ENCODE results near the gene MCHR1.
"Not testable (repeated sequence)": the region's sequence is repeated elsewhere in the genome, so short reads cannot be mapped to it uniquely, and the experiment has no call there.

MCHR1 gene

GRCh38 chr22:40673017-40673416 lies 6.3 kb upstream of the MCHR1 start:
- Histone ChIP-seq H3K27me3 (ENCODE audit: control insufficient read depth in 2 of 2, insufficient read depth in 2 of 2, low read length in 2 of 2) (no peaks in the 10 kb centered on the region), H3K9me3 (ENCODE audit: control insufficient read depth in 2 of 2, low read length in 2 of 2) (no peaks in the 10 kb centered on the region), H3K4me3 (ENCODE audit: low read length in 2 of 2) (no peak overlapping the region), H3K9ac (ENCODE audit: low read depth in 1 of 2, low read length in 2 of 2) (no peak overlapping the region), H3K4me1 (ENCODE audit: control insufficient read depth in 2 of 2, insufficient read depth in 2 of 2, low read length in 2 of 2) (no peaks in the 10 kb centered on the region), H3K36me3 (ENCODE audit: control insufficient read depth in 2 of 2, insufficient read depth in 2 of 2, low read length in 2 of 2) (no peaks in the 10 kb centered on the region), H3K27ac (ENCODE audit: low read depth in 2 of 2, low read length in 2 of 2) (no peak overlapping the region)

- no peak overlapping the region for H3K27ac ChIP-seq (ENCODE audit: low read depth in 2 of 2, low read length in 2 of 2)
- no peaks in the 10 kb centered on the region for H3K4me1 ChIP-seq (ENCODE audit: control insufficient read depth in 2 of 2, insufficient read depth in 2 of 2, low read length in 2 of 2)
- H3K36me3 ChIP-seq (ENCODE audit: control insufficient read depth in 2 of 2, insufficient read depth in 2 of 2, low read length in 2 of 2) = no peaks in the 10 kb centered on the region
- no peak overlapping the region for H3K9ac ChIP-seq (ENCODE audit: low read depth in 1 of 2, low read length in 2 of 2)
- no peak overlapping the region for H3K4me3 ChIP-seq (ENCODE audit: low read length in 2 of 2)
- H3K9me3 ChIP-seq (ENCODE audit: control insufficient read depth in 2 of 2, low read length in 2 of 2) = no peaks in the 10 kb centered on the region
- H3K27me3 ChIP-seq (ENCODE audit: control insufficient read depth in 2 of 2, insufficient read depth in 2 of 2, low read length in 2 of 2) = peaks cover 7% of the 10 kb centered on the region in 2 donors
These were observed 5.0 kb upstream of the MCHR1 start for GRCh38 chr22:40674274-40674673.

GRCh38 chr22:40676166-40676565 lies 3.1 kb upstream of the MCHR1 start:
- H3K27me3 ChIP-seq (ENCODE audit: control insufficient read depth in 2 of 2, insufficient read depth in 2 of 2, low read length in 2 of 2); H3K9ac ChIP-seq (ENCODE audit: low read depth in 1 of 2, low read length in 2 of 2); H3K27ac ChIP-seq (ENCODE audit: low read depth in 2 of 2, low read length in 2 of 2); H3K4me3 ChIP-seq (ENCODE audit: low read length in 2 of 2); H3K36me3 ChIP-seq (ENCODE audit: control insufficient read depth in 2 of 2, insufficient read depth in 2 of 2, low read length in 2 of 2); H3K9me3 ChIP-seq (ENCODE audit: control insufficient read depth in 2 of 2, low read length in 2 of 2); H3K4me1 ChIP-seq (ENCODE audit: control insufficient read depth in 2 of 2, insufficient read depth in 2 of 2, low read length in 2 of 2): not testable (repeated sequence)

- H3K27ac ChIP-seq (ENCODE audit: low read depth in 2 of 2, low read length in 2 of 2) = no peak overlapping the region
- H3K9me3 ChIP-seq (ENCODE audit: control insufficient read depth in 2 of 2, low read length in 2 of 2) = no peaks in the 10 kb centered on the region
- no peak overlapping the region for H3K9ac ChIP-seq (ENCODE audit: low read depth in 1 of 2, low read length in 2 of 2)
- H3K4me1 ChIP-seq (ENCODE audit: control insufficient read depth in 2 of 2, insufficient read depth in 2 of 2, low read length in 2 of 2) = no peaks in the 10 kb centered on the region
- H3K27me3 ChIP-seq (ENCODE audit: control insufficient read depth in 2 of 2, insufficient read depth in 2 of 2, low read length in 2 of 2) = peaks cover 7 to 10% of the 10 kb centered on the region in 2 donors
- H3K36me3 ChIP-seq (ENCODE audit: control insufficient read depth in 2 of 2, insufficient read depth in 2 of 2, low read length in 2 of 2) = no peaks in the 10 kb centered on the region
- H3K4me3 ChIP-seq (ENCODE audit: low read length in 2 of 2) = no peak overlapping the region
These were observed 2.6 kb upstream of the MCHR1 start for GRCh38 chr22:40676644-40677043.

GRCh38 chr22:40678493-40679248 lies 613 bp upstream of the MCHR1 start:
- no peaks in the 10 kb centered on the region for H3K36me3 ChIP-seq (ENCODE audit: control insufficient read depth in 2 of 2, insufficient read depth in 2 of 2, low read length in 2 of 2)
- H3K9me3 ChIP-seq (ENCODE audit: control insufficient read depth in 2 of 2, low read length in 2 of 2) = no peaks in the 10 kb centered on the region
- H3K9ac ChIP-seq (ENCODE audit: low read depth in 1 of 2, low read length in 2 of 2) = no peak overlapping the region
- no peak overlapping the region for H3K27ac ChIP-seq (ENCODE audit: low read depth in 2 of 2, low read length in 2 of 2)
- no peaks in the 10 kb centered on the region for H3K4me1 ChIP-seq (ENCODE audit: control insufficient read depth in 2 of 2, insufficient read depth in 2 of 2, low read length in 2 of 2)
- peaks cover 7 to 10% of the 10 kb centered on the region in 2 donors for H3K27me3 ChIP-seq (ENCODE audit: control insufficient read depth in 2 of 2, insufficient read depth in 2 of 2, low read length in 2 of 2)
- H3K4me3 ChIP-seq (ENCODE audit: low read length in 2 of 2) = peak overlapping the region in 1 of 2 donors; percentile 5

GRCh38 chr22:40679964-40680818 lies 907 bp downstream of the MCHR1 start:
- no peak overlapping the region for H3K4me3 ChIP-seq (ENCODE audit: low read length in 2 of 2)
- H3K9ac ChIP-seq (ENCODE audit: low read depth in 1 of 2, low read length in 2 of 2) = no peak overlapping the region
- H3K27ac ChIP-seq (ENCODE audit: low read depth in 2 of 2, low read length in 2 of 2) = no peak overlapping the region

GRCh38 chr22:40680819-40681183 lies 1.5 kb downstream of the MCHR1 start:
- Histone ChIP-seq H3K36me3 (ENCODE audit: control insufficient read depth in 2 of 2, insufficient read depth in 2 of 2, low read length in 2 of 2) (no peaks in the 10 kb centered on the region), H3K9ac (ENCODE audit: low read depth in 1 of 2, low read length in 2 of 2) (no peak overlapping the region), H3K27me3 (ENCODE audit: control insufficient read depth in 2 of 2, insufficient read depth in 2 of 2, low read length in 2 of 2) (peaks cover 7 to 10% of the 10 kb centered on the region in 2 donors), H3K27ac (ENCODE audit: low read depth in 2 of 2, low read length in 2 of 2) (no peak overlapping the region), H3K4me1 (ENCODE audit: control insufficient read depth in 2 of 2, insufficient read depth in 2 of 2, low read length in 2 of 2) (no peaks in the 10 kb centered on the region), H3K4me3 (ENCODE audit: low read length in 2 of 2) (no peak overlapping the region), H3K9me3 (ENCODE audit: control insufficient read depth in 2 of 2, low read length in 2 of 2) (no peaks in the 10 kb centered on the region)

More at GRCh38 chr22:40679964-40680818, 907 bp downstream of the MCHR1 start:
- no peaks in the 10 kb centered on the region for H3K4me1 ChIP-seq (ENCODE audit: control insufficient read depth in 2 of 2, insufficient read depth in 2 of 2, low read length in 2 of 2)
- H3K36me3 ChIP-seq (ENCODE audit: control insufficient read depth in 2 of 2, insufficient read depth in 2 of 2, low read length in 2 of 2) = no peaks in the 10 kb centered on the region
- H3K9me3 ChIP-seq (ENCODE audit: control insufficient read depth in 2 of 2, low read length in 2 of 2) = no peaks in the 10 kb centered on the region
- peaks cover 7 to 10% of the 10 kb centered on the region in 2 donors for H3K27me3 ChIP-seq (ENCODE audit: control insufficient read depth in 2 of 2, insufficient read depth in 2 of 2, low read length in 2 of 2)

- Histone ChIP-seq H3K9ac (ENCODE audit: low read depth in 1 of 2, low read length in 2 of 2) (no peak overlapping the region), H3K4me3 (ENCODE audit: low read length in 2 of 2) (no peak overlapping the region), H3K4me1 (ENCODE audit: control insufficient read depth in 2 of 2, insufficient read depth in 2 of 2, low read length in 2 of 2) (no peaks in the 10 kb centered on the region), H3K27me3 (ENCODE audit: control insufficient read depth in 2 of 2, insufficient read depth in 2 of 2, low read length in 2 of 2) (peaks cover 7 to 10% of the 10 kb centered on the region in 2 donors), H3K27ac (ENCODE audit: low read depth in 2 of 2, low read length in 2 of 2) (no peak overlapping the region), H3K36me3 (ENCODE audit: control insufficient read depth in 2 of 2, insufficient read depth in 2 of 2, low read length in 2 of 2) (no peaks in the 10 kb centered on the region), H3K9me3 (ENCODE audit: control insufficient read depth in 2 of 2, low read length in 2 of 2) (no peaks in the 10 kb centered on the region)
These were observed 2.2 kb downstream of the MCHR1 start for GRCh38 chr22:40681451-40681850.

- Histone ChIP-seq H3K4me3 (ENCODE audit: low read length in 2 of 2) (no peak overlapping the region), H3K27ac (ENCODE audit: low read depth in 2 of 2, low read length in 2 of 2) (no peak overlapping the region), H3K9ac (ENCODE audit: low read depth in 1 of 2, low read length in 2 of 2) (no peak overlapping the region), H3K36me3 (ENCODE audit: control insufficient read depth in 2 of 2, insufficient read depth in 2 of 2, low read length in 2 of 2) (no peaks in the 10 kb centered on the region), H3K4me1 (ENCODE audit: control insufficient read depth in 2 of 2, insufficient read depth in 2 of 2, low read length in 2 of 2) (no peaks in the 10 kb centered on the region), H3K9me3 (ENCODE audit: control insufficient read depth in 2 of 2, low read length in 2 of 2) (no peaks in the 10 kb centered on the region), H3K27me3 (ENCODE audit: control insufficient read depth in 2 of 2, insufficient read depth in 2 of 2, low read length in 2 of 2) (no peaks in the 10 kb centered on the region)
These were observed 5.4 kb downstream of the MCHR1 start for GRCh38 chr22:40684728-40685127.

- Histone ChIP-seq H3K27me3 (ENCODE audit: control insufficient read depth in 2 of 2, insufficient read depth in 2 of 2, low read length in 2 of 2) (no peaks in the 10 kb centered on the region), H3K9ac (ENCODE audit: low read depth in 1 of 2, low read length in 2 of 2) (no peak overlapping the region), H3K4me1 (ENCODE audit: control insufficient read depth in 2 of 2, insufficient read depth in 2 of 2, low read length in 2 of 2) (no peaks in the 10 kb centered on the region), H3K9me3 (ENCODE audit: control insufficient read depth in 2 of 2, low read length in 2 of 2) (no peaks in the 10 kb centered on the region), H3K36me3 (ENCODE audit: control insufficient read depth in 2 of 2, insufficient read depth in 2 of 2, low read length in 2 of 2) (no peaks in the 10 kb centered on the region), H3K27ac (ENCODE audit: low read depth in 2 of 2, low read length in 2 of 2) (no peak overlapping the region), H3K4me3 (ENCODE audit: low read length in 2 of 2) (no peak overlapping the region)
These were observed 6.1 kb downstream of the MCHR1 start for GRCh38 chr22:40685406-40685805.

Measured in mucosa of rectum (tissue), 2 donors.